ENCODE measurements around the gene GGN.
A peak's percentile ranks its signal among the peaks of the same experiment; 100 is the strongest.
"Not testable (repeated sequence)": the region's sequence is repeated elsewhere in the genome, so short reads cannot be mapped to it uniquely, and the experiment has no call there.

The GGN gene

GRCh38 chr19:38411041-38411712, 23.3 kb upstream of the GGN start:
- no peak overlapping the region for H3K9ac ChIP-seq (ENCODE audit: low read depth, low read length)
- H3K27ac ChIP-seq (ENCODE audit: low read depth, low read length) = no peak overlapping the region
- H3K4me3 ChIP-seq (ENCODE audit: low read depth, low read length) = no peak overlapping the region
- no peaks in the 10 kb centered on the region for H3K27me3 ChIP-seq (ENCODE audit: control insufficient read depth, insufficient read depth, low read length)
- H3K4me1 ChIP-seq (ENCODE audit: control insufficient read depth, insufficient read depth, low read length) = no peaks in the 10 kb centered on the region
- 0 out of 2 replicates have a peak, but pooled peaks cover 7% of the 10 kb centered on the region for H3K36me3 ChIP-seq (ENCODE audit: control insufficient read depth, insufficient read depth, low read length)
- no peaks in the 10 kb centered on the region for H3K9me3 ChIP-seq (ENCODE audit: control insufficient read depth, insufficient read depth, low read length)

DNA sequence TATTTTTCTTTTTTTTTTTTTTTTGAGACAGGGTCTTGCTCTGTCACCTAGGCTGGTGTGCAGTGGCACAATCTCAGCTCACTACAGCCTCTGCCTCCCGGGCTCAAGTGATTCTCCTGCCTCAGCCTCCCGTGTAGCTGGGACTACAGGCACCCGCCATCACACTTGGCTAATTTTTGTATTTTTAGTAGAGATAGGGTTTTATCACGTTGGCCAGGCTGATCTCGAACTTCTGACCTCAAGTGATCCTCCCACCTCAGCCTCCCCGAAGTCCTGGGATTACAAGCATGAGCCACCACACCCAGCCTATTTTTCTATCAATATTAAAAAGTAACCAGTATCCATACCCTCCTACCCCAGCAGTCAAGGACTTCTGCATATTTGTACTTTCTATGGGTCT, 22.6 kb upstream of the GGN start:
- H3K27me3 ChIP-seq (ENCODE audit: control insufficient read depth, insufficient read depth, low read length); H3K36me3 ChIP-seq (ENCODE audit: control insufficient read depth, insufficient read depth, low read length): not testable (repeated sequence)

DNA sequence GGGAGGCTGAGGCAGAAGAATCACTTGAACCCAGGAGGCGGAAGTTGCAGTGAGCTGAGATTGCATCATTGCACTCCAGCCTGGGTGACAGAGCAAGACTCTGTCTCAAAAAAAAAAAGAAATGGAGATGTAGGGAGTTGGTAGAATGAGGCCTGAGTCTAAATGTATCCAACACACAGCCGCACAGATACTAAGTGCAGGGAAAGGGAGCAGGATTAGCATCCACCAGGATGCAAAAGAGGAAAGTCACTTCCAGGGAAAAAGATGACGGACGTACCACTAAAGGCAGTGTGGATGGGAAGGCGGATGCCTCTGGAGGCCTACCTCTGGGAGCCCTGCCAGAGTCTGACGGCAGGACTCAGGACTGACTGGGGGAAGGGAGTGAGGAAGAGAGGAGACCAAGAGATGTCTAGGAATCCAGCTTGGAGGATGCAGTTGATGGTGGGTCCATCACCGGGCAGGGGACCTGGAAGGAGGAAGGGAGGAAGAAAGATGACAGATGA, 21.8 kb upstream of the GGN start:
- Histone ChIP-seq H3K9me3 (ENCODE audit: control insufficient read depth, insufficient read depth, low read length) (no peaks in the 10 kb centered on the region), H3K4me1 (ENCODE audit: control insufficient read depth, insufficient read depth, low read length) (no peaks in the 10 kb centered on the region), H3K4me3 (ENCODE audit: low read depth, low read length) (no peak overlapping the region), H3K27ac (ENCODE audit: low read depth, low read length) (no peak overlapping the region), H3K36me3 (ENCODE audit: control insufficient read depth, insufficient read depth, low read length) (0 out of 2 replicates have a peak, but pooled peaks cover 7% of the 10 kb centered on the region), H3K9ac (ENCODE audit: low read depth, low read length) (no peak overlapping the region), H3K27me3 (ENCODE audit: control insufficient read depth, insufficient read depth, low read length) (no peaks in the 10 kb centered on the region)

More for the DNA sequence above, 22.6 kb upstream of the GGN start:
- not testable (repeated sequence) for H3K9me3 ChIP-seq (ENCODE audit: control insufficient read depth, insufficient read depth, low read length); H3K27ac ChIP-seq (ENCODE audit: low read depth, low read length); H3K4me1 ChIP-seq (ENCODE audit: control insufficient read depth, insufficient read depth, low read length); H3K4me3 ChIP-seq (ENCODE audit: low read depth, low read length); H3K9ac ChIP-seq (ENCODE audit: low read depth, low read length)

DNA sequence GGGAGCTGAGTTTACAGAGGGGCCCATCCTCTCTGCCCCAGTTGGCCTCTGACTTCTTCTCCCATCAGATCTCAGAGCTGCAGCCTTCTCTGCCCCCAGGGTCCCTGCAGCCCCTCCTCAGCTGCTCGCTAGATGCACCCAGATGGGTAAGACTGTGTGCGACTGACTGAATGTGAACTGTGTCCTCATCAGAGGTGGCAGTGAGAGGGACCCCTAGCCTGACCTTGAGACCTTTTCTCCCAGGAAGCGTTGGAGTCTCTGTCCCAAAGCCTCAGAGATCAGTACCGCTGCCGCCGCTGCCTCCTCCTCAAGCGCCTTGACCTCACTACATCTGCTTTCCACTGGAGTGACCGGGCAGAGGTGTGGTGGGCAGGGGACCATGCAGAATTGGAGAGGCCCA, 17.4 kb upstream of the GGN start:
- Histone ChIP-seq H3K4me3 (ENCODE audit: low read depth, low read length) (no peak overlapping the region), H3K36me3 (ENCODE audit: control insufficient read depth, insufficient read depth, low read length) (0 out of 2 replicates have a peak, but pooled peaks cover 7% of the 10 kb centered on the region), H3K9ac (ENCODE audit: low read depth, low read length) (no peak overlapping the region), H3K9me3 (ENCODE audit: control insufficient read depth, insufficient read depth, low read length) (no peaks in the 10 kb centered on the region), H3K27ac (ENCODE audit: low read depth, low read length) (no peak overlapping the region), H3K27me3 (ENCODE audit: control insufficient read depth, insufficient read depth, low read length) (peaks cover 16% of the 10 kb centered on the region), H3K4me1 (ENCODE audit: control insufficient read depth, insufficient read depth, low read length) (no peaks in the 10 kb centered on the region)

DNA sequence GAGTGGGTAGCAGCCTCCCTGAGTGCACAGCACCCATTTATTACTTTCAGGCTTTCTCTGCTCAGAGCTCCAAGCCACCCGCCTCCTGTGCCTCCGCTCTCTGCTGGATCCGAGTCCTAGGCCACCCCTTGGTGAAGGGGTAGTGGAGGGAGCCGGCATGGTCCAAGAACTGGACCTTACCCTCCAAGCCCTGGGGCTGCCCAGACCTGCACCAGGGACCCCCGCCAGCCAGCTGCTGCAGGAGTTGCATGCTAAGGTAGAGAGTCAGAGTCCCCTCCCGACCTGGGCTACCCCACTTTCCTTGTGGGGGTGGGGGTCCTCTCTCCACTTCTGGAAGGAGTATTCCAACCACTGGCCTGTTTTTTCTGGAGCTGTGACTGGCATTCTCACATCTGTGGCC, 17.0 kb upstream of the GGN start:
- Histone ChIP-seq H3K27ac (ENCODE audit: low read depth, low read length) (no peak overlapping the region), H3K36me3 (ENCODE audit: control insufficient read depth, insufficient read depth, low read length) (0 out of 2 replicates have a peak, but pooled peaks cover 7% of the 10 kb centered on the region), H3K9ac (ENCODE audit: low read depth, low read length) (no peak overlapping the region), H3K27me3 (ENCODE audit: control insufficient read depth, insufficient read depth, low read length) (peaks cover 20% of the 10 kb centered on the region), H3K4me3 (ENCODE audit: low read depth, low read length) (no peak overlapping the region), H3K9me3 (ENCODE audit: control insufficient read depth, insufficient read depth, low read length) (no peaks in the 10 kb centered on the region), H3K4me1 (ENCODE audit: control insufficient read depth, insufficient read depth, low read length) (no peaks in the 10 kb centered on the region)

DNA sequence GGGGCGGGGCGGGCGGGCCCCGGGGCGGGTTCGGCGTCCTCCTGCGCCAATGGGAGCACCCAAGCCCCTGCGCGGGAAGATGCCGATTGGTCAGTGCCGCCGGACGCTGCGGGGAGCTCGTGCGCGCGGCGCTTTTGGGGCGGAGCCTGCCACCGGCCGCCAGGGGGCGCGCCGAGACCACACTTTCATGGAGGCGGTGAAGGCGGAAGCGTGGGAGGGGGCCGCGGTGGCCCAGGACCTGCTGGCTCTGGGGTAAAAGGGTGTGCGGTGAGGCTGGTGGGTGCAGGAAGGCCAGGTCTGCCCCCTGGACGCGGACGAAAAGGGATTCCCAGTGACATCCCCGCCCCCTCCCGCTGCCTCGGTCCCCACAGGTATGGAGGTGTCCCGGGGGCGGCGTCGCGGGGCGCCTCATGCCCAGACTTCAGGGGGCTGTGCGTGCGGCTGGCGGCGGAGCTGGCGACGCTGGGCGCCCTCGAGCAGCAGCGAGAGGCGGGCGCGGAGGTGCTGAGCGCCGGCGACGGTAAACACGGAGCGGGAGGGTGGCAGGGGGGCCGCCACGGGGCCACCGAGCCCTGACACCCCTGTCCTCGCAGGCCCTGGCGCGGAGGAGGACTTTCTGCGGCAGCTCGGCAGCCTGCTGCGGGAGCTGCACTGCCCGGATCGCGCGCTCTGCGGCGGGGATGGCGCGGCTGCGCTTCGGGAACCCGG, 15.3 kb upstream of the GGN start, which contains the start of gene FAM98C:
Gene FAM98C, plus strand, starts transcription at position 127 of the 708 bp plus-strand sequence. Its CDS starts 61 bp downstream, at position 188.
- no peaks in the 10 kb centered on the region for H3K9me3 ChIP-seq (ENCODE audit: control insufficient read depth, insufficient read depth, low read length)
- H3K27me3 ChIP-seq (ENCODE audit: control insufficient read depth, insufficient read depth, low read length) = peaks cover 35% of the 10 kb centered on the region
- no peaks in the 10 kb centered on the region for H3K4me1 ChIP-seq (ENCODE audit: control insufficient read depth, insufficient read depth, low read length)
- no peak within 1 kb of the TSS for H3K9ac ChIP-seq (ENCODE audit: low read depth, low read length)
- no peak within 1 kb of the TSS for H3K27ac ChIP-seq (ENCODE audit: low read depth, low read length)
- H3K36me3 ChIP-seq (ENCODE audit: control insufficient read depth, insufficient read depth, low read length) = 0 out of 2 replicates have a peak, but pooled peaks cover 7% of the 10 kb centered on the region
- H3K4me3 ChIP-seq (ENCODE audit: low read depth, low read length) = peak within 1 kb of the TSS; percentile 72

DNA sequence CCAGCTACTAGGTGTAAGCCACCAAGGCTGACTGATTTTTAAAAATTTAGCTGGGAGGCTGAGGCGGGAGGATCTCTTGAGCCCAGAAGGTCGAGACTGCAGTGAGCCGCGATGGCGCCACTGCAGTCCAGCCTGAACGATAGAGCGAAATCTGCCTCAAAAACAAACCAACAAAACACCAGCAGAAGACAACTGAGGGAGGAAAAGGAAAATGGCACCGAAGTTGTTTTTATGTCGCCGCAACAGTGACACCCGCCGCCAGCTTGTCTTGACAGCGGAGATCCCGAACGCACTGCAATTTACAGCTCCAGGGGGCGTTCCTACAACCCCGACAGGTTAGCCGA, 14.8 kb upstream of the GGN start:
- no peaks in the 10 kb centered on the region for H3K4me1 ChIP-seq (ENCODE audit: control insufficient read depth, insufficient read depth, low read length)
- no peak overlapping the region for H3K27ac ChIP-seq (ENCODE audit: low read depth, low read length)
- peaks cover 40% of the 10 kb centered on the region for H3K27me3 ChIP-seq (ENCODE audit: control insufficient read depth, insufficient read depth, low read length)
- no peaks in the 10 kb centered on the region for H3K9me3 ChIP-seq (ENCODE audit: control insufficient read depth, insufficient read depth, low read length)
- no peak overlapping the region for H3K9ac ChIP-seq (ENCODE audit: low read depth, low read length)
- peak overlapping the region; percentile 54 for H3K4me3 ChIP-seq (ENCODE audit: low read depth, low read length)
- 0 out of 2 replicates have a peak, but pooled peaks cover 7% of the 10 kb centered on the region for H3K36me3 ChIP-seq (ENCODE audit: control insufficient read depth, insufficient read depth, low read length)

GRCh38 chr19:38401148-38401547, 13.3 kb upstream of the GGN start:
- Histone ChIP-seq H3K36me3 (ENCODE audit: control insufficient read depth, insufficient read depth, low read length) (no peaks in the 10 kb centered on the region), H3K27me3 (ENCODE audit: control insufficient read depth, insufficient read depth, low read length) (peaks cover 55% of the 10 kb centered on the region), H3K4me3 (ENCODE audit: low read depth, low read length) (no peak overlapping the region), H3K9me3 (ENCODE audit: control insufficient read depth, insufficient read depth, low read length) (no peaks in the 10 kb centered on the region), H3K4me1 (ENCODE audit: control insufficient read depth, insufficient read depth, low read length) (no peaks in the 10 kb centered on the region), H3K27ac (ENCODE audit: low read depth, low read length) (no peak overlapping the region), H3K9ac (ENCODE audit: low read depth, low read length) (no peak overlapping the region)

- no peaks in the 10 kb centered on the region for H3K9me3 ChIP-seq (ENCODE audit: control insufficient read depth, insufficient read depth, low read length)
- no peak overlapping the region for H3K27ac ChIP-seq (ENCODE audit: low read depth, low read length)
- no peak overlapping the region for H3K4me3 ChIP-seq (ENCODE audit: low read depth, low read length)
- H3K9ac ChIP-seq (ENCODE audit: low read depth, low read length) = no peak overlapping the region
- no peaks in the 10 kb centered on the region for H3K4me1 ChIP-seq (ENCODE audit: control insufficient read depth, insufficient read depth, low read length)
- H3K36me3 ChIP-seq (ENCODE audit: control insufficient read depth, insufficient read depth, low read length) = no peaks in the 10 kb centered on the region
- peaks cover 62% of the 10 kb centered on the region for H3K27me3 ChIP-seq (ENCODE audit: control insufficient read depth, insufficient read depth, low read length)
Observed at GRCh38 chr19:38400361-38400760, 12.5 kb upstream of the GGN start.

DNA sequence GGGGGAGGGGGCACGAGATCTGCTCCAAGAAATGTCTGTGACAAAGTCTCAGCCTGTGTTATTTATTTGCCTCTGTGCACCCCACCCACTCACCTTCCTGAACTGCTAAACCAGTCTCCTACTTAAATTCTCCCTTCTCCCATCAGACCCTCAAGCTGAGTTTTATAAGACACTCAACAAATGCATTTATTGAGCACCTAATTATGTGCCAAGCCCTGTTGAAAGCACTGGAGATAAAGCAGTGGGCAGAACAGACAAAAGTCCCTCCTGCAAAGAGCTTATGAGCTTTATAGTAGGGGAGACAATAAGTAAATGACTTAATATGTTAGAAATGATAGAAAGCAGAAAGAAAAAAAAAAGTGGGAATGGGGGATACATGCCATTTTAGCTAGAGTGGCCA, 11.7 kb upstream of the GGN start:
- H3K27me3 ChIP-seq (ENCODE audit: control insufficient read depth, insufficient read depth, low read length) = peaks cover 70% of the 10 kb centered on the region

GRCh38 chr19:38399081-38399480, 11.2 kb upstream of the GGN start:
- Histone ChIP-seq H3K4me1 (ENCODE audit: control insufficient read depth, insufficient read depth, low read length) (peaks cover 4% of the 10 kb centered on the region; the same call in 1 of the 2 replicates), H3K27me3 (ENCODE audit: control insufficient read depth, insufficient read depth, low read length) (peaks cover 70% of the 10 kb centered on the region), H3K9me3 (ENCODE audit: control insufficient read depth, insufficient read depth, low read length) (no peaks in the 10 kb centered on the region)

More for the DNA sequence above, 11.7 kb upstream of the GGN start:
- H3K36me3 ChIP-seq (ENCODE audit: control insufficient read depth, insufficient read depth, low read length) = no peaks in the 10 kb centered on the region
- no peak overlapping the region for H3K4me3 ChIP-seq (ENCODE audit: low read depth, low read length)
- no peak overlapping the region for H3K9ac ChIP-seq (ENCODE audit: low read depth, low read length)
- H3K9me3 ChIP-seq (ENCODE audit: control insufficient read depth, insufficient read depth, low read length) = no peaks in the 10 kb centered on the region
- no peak overlapping the region for H3K27ac ChIP-seq (ENCODE audit: low read depth, low read length)
- peaks cover 4% of the 10 kb centered on the region; the same call in 1 of the 2 replicates for H3K4me1 ChIP-seq (ENCODE audit: control insufficient read depth, insufficient read depth, low read length)

More at GRCh38 chr19:38399081-38399480, 11.2 kb upstream of the GGN start:
- H3K36me3 ChIP-seq (ENCODE audit: control insufficient read depth, insufficient read depth, low read length) = no peaks in the 10 kb centered on the region
- no peak overlapping the region for H3K4me3 ChIP-seq (ENCODE audit: low read depth, low read length)
- H3K27ac ChIP-seq (ENCODE audit: low read depth, low read length) = no peak overlapping the region
- H3K9ac ChIP-seq (ENCODE audit: low read depth, low read length) = no peak overlapping the region
